Glutamatergic neuron (in vitro differentiated cells): ENCODE results near the gene CSPG5. TPM values are rescaled to one million over a fixed set of nuclear protein-coding genes. Genes with fewer than 3 reads are reported as not detected.

Source experiments
- DNase-seq: peaks from one replicate; pipeline ENCODE4 v3.0.0; 2022
- H3K27ac Mint-ChIP-seq: one replicate; pipeline ENCODE4 v1.8.0; 2020; ENCODE audit warnings: mild to moderate bottlenecking, mixed read lengths, inconsistent platforms; ENCODE audit not compliant: unreplicated experiment
- H3K27me3 Mint-ChIP-seq: one replicate; pipeline ENCODE4 v1.8.0; 2020; ENCODE audit warnings: mild to moderate bottlenecking, moderate library complexity, mixed read lengths, inconsistent platforms; ENCODE audit not compliant: unreplicated experiment
- H3K36me3 Mint-ChIP-seq: one replicate; pipeline ENCODE4 v1.8.0; 2020; ENCODE audit warnings: mild to moderate bottlenecking, mixed read lengths, inconsistent platforms; ENCODE audit not compliant: unreplicated experiment
- H3K4me1 Mint-ChIP-seq: one replicate; pipeline ENCODE4 v1.8.0; 2020; ENCODE audit warnings: mild to moderate bottlenecking, low read depth, mixed read lengths, inconsistent platforms; ENCODE audit not compliant: unreplicated experiment
- H3K4me3 Mint-ChIP-seq: one replicate; pipeline ENCODE4 v1.8.0; 2020; ENCODE audit warnings: mild to moderate bottlenecking, mixed read lengths, inconsistent platforms; ENCODE audit not compliant: unreplicated experiment
- H3K9me3 Mint-ChIP-seq: one replicate; pipeline ENCODE4 v1.8.0; 2020; ENCODE audit warnings: mild to moderate bottlenecking, moderate library complexity, mixed read lengths, inconsistent platforms; ENCODE audit not compliant: unreplicated experiment
- CTCF ChIP-seq: fragments of 200-600 bp; sonication (generic); IDR thresholded peaks from one replicate; pipeline ENCODE4 v1.5.0; 2021; ENCODE audit not compliant: partially characterized antibody, unreplicated experiment
- total RNA-seq: library from RNA; stranded (reverse); fragmentation: NEBNext Ultra II Directional; extraction: Animal tissue kit (Norgen Biotek cat#: 25700); gene quantifications from one replicate; pipeline ENCODE4 v1.2.1, GENCODE V29; 2021; ENCODE audit not compliant: unreplicated experiment

CSPG5 gene
- total RNA-seq, 1 donor from 2014 or later = 0.76 TPM

- no peak for DNase-seq
- Mint-ChIP-seq H3K4me1 (peaks cover 4% of the 10 kb centered on the region), H3K9me3 (no peaks in the 10 kb centered on the region)
These were observed 12.0 kb downstream of the CSPG5 start for GRCh38 chr3:47566667-47567066.

GRCh38 chr3:47565734-47566550 is 12.7 kb downstream of the CSPG5 start:
- Mint-ChIP-seq H3K4me1 (no peaks in the 10 kb centered on the region), H3K36me3 (no peaks in the 10 kb centered on the region), H3K9me3 (no peaks in the 10 kb centered on the region), H3K4me3 (no peak overlapping the region), H3K27me3 (peaks cover 3% of the 10 kb centered on the region), H3K27ac (no peak overlapping the region)
- no peak for TF ChIP-seq CTCF
- DNase-seq = no peak

More at GRCh38 chr3:47566667-47567066, 12.0 kb downstream of the CSPG5 start:
- TF ChIP-seq CTCF = no peak
- Mint-ChIP-seq H3K4me3 (no peak overlapping the region), H3K27ac (no peak overlapping the region), H3K36me3 (no peaks in the 10 kb centered on the region), H3K27me3 (peaks cover 3% of the 10 kb centered on the region)

GRCh38 chr3:47556351-47556750 is 22.3 kb downstream of the CSPG5 start:
- no peaks in the 10 kb centered on the region for H3K36me3 Mint-ChIP-seq
- no peak overlapping the region for H3K4me3 Mint-ChIP-seq
- no peak overlapping the region for H3K27ac Mint-ChIP-seq
- H3K4me1 Mint-ChIP-seq = no peaks in the 10 kb centered on the region
- no peak for DNase-seq
- H3K27me3 Mint-ChIP-seq = no peaks in the 10 kb centered on the region
- no peaks in the 10 kb centered on the region for H3K9me3 Mint-ChIP-seq
- no peak for TF ChIP-seq CTCF

- Mint-ChIP-seq H3K27ac (no peak overlapping the region), H3K36me3 (no peaks in the 10 kb centered on the region), H3K4me1 (no peaks in the 10 kb centered on the region), H3K4me3 (no peak overlapping the region), H3K9me3 (no peaks in the 10 kb centered on the region), H3K27me3 (no peaks in the 10 kb centered on the region)
- TF ChIP-seq CTCF = no peak
- DNase-seq = no peak
These were observed 24.3 kb downstream of the CSPG5 start for GRCh38 chr3:47554335-47554734.

GRCh38 chr3:47553407-47553806 is 25.3 kb downstream of the CSPG5 start:
- no peaks in the 10 kb centered on the region for H3K27me3 Mint-ChIP-seq
- no peak overlapping the region for H3K27ac Mint-ChIP-seq
- H3K36me3 Mint-ChIP-seq = no peaks in the 10 kb centered on the region
- TF ChIP-seq CTCF = no peak
- no peak for DNase-seq
- H3K4me3 Mint-ChIP-seq = no peak overlapping the region
- no peaks in the 10 kb centered on the region for H3K9me3 Mint-ChIP-seq
- H3K4me1 Mint-ChIP-seq = no peaks in the 10 kb centered on the region
